Gastroesophageal sphincter (tissue), 3 donors: Measurements from ENCODE around the gene HEPACAM2.

Experiments
- POLR2AphosphoS5 ChIP-seq: sonication (generic); formaldehyde crosslinking; IDR thresholded peaks from one replicate; pipeline ENCODE4 v1.6.1; 2017; ENCODE audit warnings: antibody characterized with exemption
- TF ChIP-seq, protein P1 (sequence below), 4 experiments: fragments of 200-600 bp in 2 of 4; fragments of 450-650 bp in 2 of 4; sonication (generic) in 1 of 4; IDR thresholded peaks; one replicate each; pipeline ENCODE4 v1.5.1; 2017 to 2019; ENCODE audit warnings: antibody characterized with exemption in 4 of 4, mild to moderate bottlenecking in 2 of 4, moderate library complexity in 2 of 4

- no peak for TF ChIP-seq POLR2AphosphoS5
- TF ChIP-seq, protein P1, sequence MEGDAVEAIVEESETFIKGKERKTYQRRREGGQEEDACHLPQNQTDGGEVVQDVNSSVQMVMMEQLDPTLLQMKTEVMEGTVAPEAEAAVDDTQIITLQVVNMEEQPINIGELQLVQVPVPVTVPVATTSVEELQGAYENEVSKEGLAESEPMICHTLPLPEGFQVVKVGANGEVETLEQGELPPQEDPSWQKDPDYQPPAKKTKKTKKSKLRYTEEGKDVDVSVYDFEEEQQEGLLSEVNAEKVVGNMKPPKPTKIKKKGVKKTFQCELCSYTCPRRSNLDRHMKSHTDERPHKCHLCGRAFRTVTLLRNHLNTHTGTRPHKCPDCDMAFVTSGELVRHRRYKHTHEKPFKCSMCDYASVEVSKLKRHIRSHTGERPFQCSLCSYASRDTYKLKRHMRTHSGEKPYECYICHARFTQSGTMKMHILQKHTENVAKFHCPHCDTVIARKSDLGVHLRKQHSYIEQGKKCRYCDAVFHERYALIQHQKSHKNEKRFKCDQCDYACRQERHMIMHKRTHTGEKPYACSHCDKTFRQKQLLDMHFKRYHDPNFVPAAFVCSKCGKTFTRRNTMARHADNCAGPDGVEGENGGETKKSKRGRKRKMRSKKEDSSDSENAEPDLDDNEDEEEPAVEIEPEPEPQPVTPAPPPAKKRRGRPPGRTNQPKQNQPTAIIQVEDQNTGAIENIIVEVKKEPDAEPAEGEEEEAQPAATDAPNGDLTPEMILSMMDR (IDR thresholded peaks at IDR 0.05): no peak
Observed at GRCh38 chr7:93138576-93138975, 87.7 kb downstream of the HEPACAM2 start.
